Measurements from ENCODE around the gene DDX41.
A peak's percentile ranks its signal among the peaks of the same experiment; 100 is the strongest.

DDX41 gene

DNA sequence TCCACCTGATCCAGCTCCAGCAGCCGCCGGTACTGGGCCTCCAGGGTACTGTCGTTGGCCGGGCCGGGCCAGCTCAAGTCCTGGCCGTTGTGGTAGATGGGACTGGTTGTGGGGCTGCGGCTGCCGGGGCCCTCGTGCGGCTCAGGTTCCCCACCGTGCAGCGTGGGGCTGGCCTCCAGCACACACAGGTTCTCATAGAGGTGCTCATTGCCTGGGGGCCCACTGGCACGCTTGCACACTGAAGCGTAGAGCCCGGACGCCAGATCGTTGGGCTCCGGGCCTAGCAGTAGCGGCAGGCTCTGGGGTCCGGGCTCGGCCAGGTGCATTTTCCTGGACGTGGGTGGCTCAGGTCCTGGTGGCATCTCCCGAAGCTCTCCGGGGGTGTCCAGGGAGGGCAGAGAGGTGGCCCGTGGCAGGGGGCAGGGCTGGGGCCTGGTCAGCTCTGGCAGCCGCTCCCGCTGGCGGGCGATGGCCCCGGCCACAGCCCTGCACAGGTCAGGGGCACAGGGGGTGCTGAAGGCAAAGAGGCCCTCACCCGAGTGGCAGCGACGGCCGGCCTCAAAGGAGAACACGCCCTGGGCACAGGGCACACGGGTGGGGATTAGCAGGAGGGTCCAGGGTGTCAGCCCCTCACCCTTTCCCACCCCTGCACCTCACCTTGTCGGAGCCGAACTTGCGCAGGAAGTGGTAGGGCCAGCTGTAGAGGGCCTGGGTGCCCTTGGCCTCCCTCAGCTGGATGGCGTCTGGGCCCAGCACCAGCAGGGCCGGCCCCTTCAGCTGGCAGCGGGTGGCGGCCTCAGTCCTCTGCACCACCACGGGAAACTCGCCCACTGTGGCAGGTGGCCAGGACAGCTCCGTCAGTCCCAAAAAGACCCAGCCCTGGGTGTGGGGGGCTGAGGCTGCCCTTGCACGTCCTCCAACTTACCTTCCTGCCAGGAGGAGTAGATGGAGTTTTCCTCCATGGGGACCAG lies 12.4 kb downstream of the DDX41 start:
- H3K9me3 Mint-ChIP-seq = no peaks in the 10 kb centered on the region
- peaks cover 18% of the 10 kb centered on the region for H3K36me3 Mint-ChIP-seq
- H3K4me1 Mint-ChIP-seq = peaks cover 41% of the 10 kb centered on the region
- DNase-seq (ENCODE audit: low spot score in 2 of 2) (no peak), ATAC-seq (ENCODE audit: low read depth) (no peak)
- no peak overlapping the region for H3K27ac Mint-ChIP-seq
- no peaks in the 10 kb centered on the region for H3K27me3 Mint-ChIP-seq
- no peak overlapping the region for H3K4me3 Mint-ChIP-seq

DNA sequence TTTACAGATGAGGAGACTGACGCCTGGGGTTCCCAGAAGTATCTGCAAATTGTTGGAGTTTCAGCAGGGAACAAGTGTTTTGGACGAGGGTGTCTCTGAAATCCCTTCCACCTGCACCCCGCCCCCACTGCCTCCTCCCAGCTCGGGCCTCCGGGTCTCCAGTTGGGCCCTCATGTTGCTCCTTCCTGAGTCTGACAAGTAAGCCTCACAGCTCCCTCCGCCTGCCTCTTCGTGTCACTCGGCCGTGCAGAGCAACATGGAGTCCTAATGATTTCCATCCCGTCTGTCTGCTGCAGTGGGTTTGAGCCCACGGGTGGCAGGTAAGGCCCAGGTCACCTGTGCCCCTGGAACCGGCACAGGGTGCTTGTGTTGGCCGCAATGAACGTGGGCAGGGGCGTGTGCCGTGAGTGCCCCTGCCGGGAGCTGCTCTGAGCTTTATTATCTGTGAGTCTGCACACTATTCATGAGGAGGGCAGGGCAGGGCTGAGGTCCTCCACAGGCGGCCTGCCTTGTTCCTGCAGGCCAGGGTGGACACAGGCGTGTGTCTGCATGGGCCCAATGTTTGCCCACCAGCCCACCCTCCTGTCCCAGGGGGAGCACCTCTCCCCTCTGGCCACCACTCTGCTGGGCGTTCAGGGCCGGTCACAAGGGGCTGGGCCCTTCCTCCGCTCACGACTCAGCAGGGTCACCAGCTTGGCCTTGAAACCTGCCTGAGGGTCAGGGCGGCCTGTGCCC lies 13.2 kb downstream of the DDX41 start:
- H3K9me3 Mint-ChIP-seq = no peaks in the 10 kb centered on the region
- H3K36me3 Mint-ChIP-seq = peaks cover 15% of the 10 kb centered on the region
- no peak overlapping the region for H3K4me3 Mint-ChIP-seq
- no peak overlapping the region for H3K27ac Mint-ChIP-seq
- H3K4me1 Mint-ChIP-seq = peaks cover 38% of the 10 kb centered on the region
- no peak for DNase-seq (ENCODE audit: low spot score in 2 of 2)
- no peak for ATAC-seq (ENCODE audit: low read depth)
- H3K27me3 Mint-ChIP-seq = peaks cover 1% of the 10 kb centered on the region

- Mint-ChIP-seq H3K9me3 (no peaks in the 10 kb centered on the region), H3K36me3 (peaks cover 14% of the 10 kb centered on the region), H3K27ac (no peak overlapping the region), H3K4me3 (no peak overlapping the region), H3K4me1 (peaks cover 41% of the 10 kb centered on the region), H3K27me3 (peaks cover 1% of the 10 kb centered on the region)
- DNase-seq (ENCODE audit: low spot score in 2 of 2) = no peak
- ATAC-seq (ENCODE audit: low read depth) = no peak
These were observed 13.9 kb downstream of the DDX41 start for GRCh38 chr5:177502886-177503285.

GRCh38 chr5:177501874-177502678 lies 14.7 kb downstream of the DDX41 start:
- peak; percentile 34 for ATAC-seq (ENCODE audit: low read depth)
- Mint-ChIP-seq H3K27me3 (peaks cover 1% of the 10 kb centered on the region), H3K4me1 (peaks cover 33% of the 10 kb centered on the region), H3K27ac (peak overlapping the region; percentile 8), H3K4me3 (peak overlapping the region; percentile 45), H3K9me3 (no peaks in the 10 kb centered on the region), H3K36me3 (peaks cover 7% of the 10 kb centered on the region)
- no peak for DNase-seq (ENCODE audit: low spot score in 2 of 2)

- Mint-ChIP-seq H3K4me3 (no peak overlapping the region), H3K36me3 (peaks cover 5% of the 10 kb centered on the region), H3K9me3 (no peaks in the 10 kb centered on the region), H3K27me3 (peaks cover 1% of the 10 kb centered on the region), H3K27ac (no peak overlapping the region), H3K4me1 (peaks cover 32% of the 10 kb centered on the region)
- DNase-seq (ENCODE audit: low spot score in 2 of 2) (peak; percentile 76 to 85), ATAC-seq (ENCODE audit: low read depth) (peak; percentile 22)
These were observed 15.9 kb downstream of the DDX41 start for GRCh38 chr5:177500685-177501522.

DNA sequence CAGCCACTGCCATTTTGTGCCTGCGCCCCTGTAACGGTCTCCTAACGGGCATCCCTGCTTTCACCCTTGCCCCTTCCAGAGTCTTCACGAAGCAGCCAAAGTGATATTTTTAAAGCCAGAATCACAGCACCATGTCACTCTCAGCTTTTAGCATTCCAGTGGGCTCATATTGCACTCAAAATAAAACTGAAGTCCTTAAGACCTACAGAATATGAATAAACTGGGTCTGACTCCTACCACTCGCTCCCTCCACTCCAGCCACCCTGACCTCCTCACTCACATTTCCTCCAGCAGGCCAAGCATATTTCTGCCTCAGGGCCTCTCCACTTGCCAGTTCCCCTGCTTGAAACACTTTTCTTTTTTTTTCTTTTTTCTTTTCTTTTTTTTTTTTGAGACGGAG lies 16.9 kb downstream of the DDX41 start:
- peaks cover 5% of the 10 kb centered on the region for H3K36me3 Mint-ChIP-seq
- no peak overlapping the region for H3K27ac Mint-ChIP-seq
- peaks cover 33% of the 10 kb centered on the region for H3K4me1 Mint-ChIP-seq
- H3K27me3 Mint-ChIP-seq = peaks cover 1% of the 10 kb centered on the region
- ATAC-seq (ENCODE audit: low read depth) = no peak
- no peaks in the 10 kb centered on the region for H3K9me3 Mint-ChIP-seq
- no peak for DNase-seq (ENCODE audit: low spot score in 2 of 2)
- peak overlapping the region; percentile 39 for H3K4me3 Mint-ChIP-seq

DNA sequence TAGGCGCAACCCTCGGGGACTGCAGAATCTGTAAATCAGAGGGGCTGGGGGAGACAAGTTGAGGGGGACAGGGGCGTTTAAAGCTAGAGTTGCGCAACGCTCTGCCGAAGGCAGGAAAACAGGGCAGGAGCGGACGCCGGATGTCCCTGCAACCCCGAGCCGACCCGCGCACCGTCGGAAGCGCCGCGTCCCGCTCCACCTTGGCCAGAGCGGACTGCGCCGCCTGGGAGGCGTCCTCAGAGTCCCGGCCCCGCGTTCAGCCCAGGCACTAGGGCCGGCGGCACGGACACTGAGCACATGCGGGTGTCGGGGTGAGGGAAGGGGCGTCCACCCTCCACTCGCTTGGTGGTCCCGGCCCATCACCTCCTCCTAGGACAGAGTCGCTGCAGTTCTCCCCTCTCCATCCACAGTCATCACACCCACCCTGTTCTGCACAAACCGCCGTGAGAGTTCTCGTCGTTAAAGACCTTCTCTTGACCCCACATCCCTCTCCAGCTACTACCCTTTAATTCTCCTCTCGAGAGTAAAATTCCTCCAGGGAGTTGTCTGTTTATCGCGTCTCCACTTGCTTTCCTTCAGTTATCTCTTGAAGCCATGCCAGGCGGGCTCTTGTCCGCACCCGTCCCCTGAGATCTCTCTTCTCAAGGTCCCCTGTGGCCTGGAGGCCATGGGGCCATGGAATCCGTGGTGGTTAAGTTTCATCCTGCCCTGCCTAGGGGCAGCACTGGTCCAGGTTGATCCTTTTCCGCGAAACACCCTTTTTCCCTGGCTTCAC lies 18.6 kb downstream of the DDX41 start:
- Mint-ChIP-seq H3K9me3 (no peaks in the 10 kb centered on the region), H3K4me3 (peak overlapping the region; percentile 87), H3K27me3 (peaks cover 1% of the 10 kb centered on the region), H3K36me3 (peaks cover 5% of the 10 kb centered on the region), H3K27ac (peak overlapping the region; percentile 69), H3K4me1 (peaks cover 42% of the 10 kb centered on the region)
- ATAC-seq (ENCODE audit: low read depth) (no peak), DNase-seq (ENCODE audit: low spot score in 2 of 2) (no peak)

GRCh38 chr5:177497292-177498012 lies 19.3 kb downstream of the DDX41 start, which contains the start of gene PDLIM7:
Gene PDLIM7 (minus strand): TSS chr5:177497604. CDS start chr5:177496512, 1,092 bp downstream.
- peaks cover 7% of the 10 kb centered on the region for H3K36me3 Mint-ChIP-seq
- no peaks in the 10 kb centered on the region for H3K9me3 Mint-ChIP-seq
- ATAC-seq (ENCODE audit: low read depth) = peak; percentile 82
- H3K4me1 Mint-ChIP-seq = peaks cover 42% of the 10 kb centered on the region
- DNase-seq (ENCODE audit: low spot score in 2 of 2) = peak; percentile 94 to 95
- peak within 1 kb of the TSS; percentile 87 for H3K4me3 Mint-ChIP-seq
- H3K27ac Mint-ChIP-seq = peak within 1 kb of the TSS; percentile 69
- H3K27me3 Mint-ChIP-seq = peaks cover 1% of the 10 kb centered on the region

- DNase-seq (ENCODE audit: low spot score in 2 of 2) (no peak), ATAC-seq (ENCODE audit: low read depth) (no peak)
- H3K4me1 Mint-ChIP-seq = peaks cover 36% of the 10 kb centered on the region
- no peaks in the 10 kb centered on the region for H3K9me3 Mint-ChIP-seq
- peaks cover 1% of the 10 kb centered on the region for H3K27me3 Mint-ChIP-seq
- H3K27ac Mint-ChIP-seq = no peak overlapping the region
- peaks cover 6% of the 10 kb centered on the region for H3K36me3 Mint-ChIP-seq
- peak overlapping the region; percentile 87 for H3K4me3 Mint-ChIP-seq
These were observed 20.0 kb downstream of the DDX41 start for GRCh38 chr5:177496727-177497291.

- Mint-ChIP-seq H3K27ac (peak overlapping the region; percentile 30), H3K4me1 (peaks cover 34% of the 10 kb centered on the region), H3K9me3 (no peaks in the 10 kb centered on the region), H3K36me3 (peaks cover 8% of the 10 kb centered on the region), H3K27me3 (peaks cover 1% of the 10 kb centered on the region), H3K4me3 (peak overlapping the region; percentile 87)
- DNase-seq (ENCODE audit: low spot score in 2 of 2) = no peak
- no peak for ATAC-seq (ENCODE audit: low read depth)
These were observed 20.6 kb downstream of the DDX41 start for GRCh38 chr5:177496070-177496726.

DNA sequence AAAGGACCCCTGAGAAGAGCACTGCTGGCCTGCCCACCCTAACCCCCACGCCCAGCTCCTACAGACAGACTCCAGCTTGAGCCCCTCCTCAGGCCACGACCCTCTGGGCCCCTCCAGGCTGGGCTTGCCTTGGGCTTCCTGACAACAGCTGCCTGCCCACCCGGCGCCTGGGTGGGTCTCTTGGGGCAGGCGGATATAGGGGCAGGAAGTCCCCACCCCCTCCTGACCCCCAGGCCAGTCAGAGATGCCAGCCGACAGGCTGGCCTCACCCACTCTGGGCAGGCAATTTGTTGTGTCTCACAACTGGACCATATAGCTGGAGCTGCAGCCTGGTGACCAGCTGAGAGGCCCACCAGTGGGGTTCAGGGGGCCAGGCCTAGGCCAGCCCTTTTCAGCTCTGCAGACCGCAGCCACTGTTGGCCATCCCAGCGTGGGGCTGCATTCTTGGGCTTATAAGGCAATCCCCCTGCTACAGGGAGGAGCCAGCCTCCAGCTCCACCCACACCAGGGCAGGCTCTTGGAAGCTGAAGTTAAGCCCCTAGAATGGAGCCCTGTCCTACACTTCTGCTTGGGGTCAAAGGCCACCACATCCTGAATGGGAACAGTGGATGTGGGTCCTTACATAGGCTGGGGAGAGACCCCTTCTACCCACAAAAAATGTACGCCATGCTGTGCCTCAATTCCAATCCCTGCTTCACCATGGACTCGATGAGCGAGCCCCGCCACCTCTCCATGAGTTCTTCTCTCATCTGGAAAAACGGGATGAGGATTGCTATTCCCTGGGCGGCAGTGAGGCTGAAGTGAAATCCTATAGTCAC lies 21.3 kb downstream of the DDX41 start:
- peaks cover 36% of the 10 kb centered on the region for H3K4me1 Mint-ChIP-seq
- peaks cover 1% of the 10 kb centered on the region for H3K27me3 Mint-ChIP-seq
- no peaks in the 10 kb centered on the region for H3K9me3 Mint-ChIP-seq
- peaks cover 14% of the 10 kb centered on the region for H3K36me3 Mint-ChIP-seq
- no peak overlapping the region for H3K27ac Mint-ChIP-seq
- DNase-seq (ENCODE audit: low spot score in 2 of 2) = no peak
- no peak for ATAC-seq (ENCODE audit: low read depth)
- peak overlapping the region; percentile 87 for H3K4me3 Mint-ChIP-seq

Measured in memory B cell (primary cell).